22Rv1 (cell line): ENCODE measurements around the gene THOP1.

Experiments
- CTCF ChIP-seq: fragments of 450-650 bp; IDR thresholded peaks from 2 replicates; pipeline ENCODE4 v1.5.1; 2017; ENCODE audit warnings: mild to moderate bottlenecking
- ZFX ChIP-seq: fragments of 450-650 bp; IDR thresholded peaks from 2 replicates; pipeline ENCODE4 v1.6.1; 2017; ENCODE audit warnings: antibody characterized with exemption, borderline replicate concordance

GRCh38 chr19:2820112-2820702 is 34.9 kb downstream of the THOP1 start:
- TF ChIP-seq CTCF (no peak), ZFX (no peak)
